ENCODE measurements around the gene DEFB125. TPM values are rescaled to one million over a fixed set of nuclear protein-coding genes. Genes with fewer than 3 reads are reported as not detected.
"Not testable (repeated sequence)": the region's sequence is repeated elsewhere in the genome, so short reads cannot be mapped to it uniquely, and the experiment has no call there.

The DEFB125 gene
- total RNA-seq, 4 donors from 2014 or later, result not detected

GRCh38 chr20:90651-91050 is 3.2 kb downstream of the DEFB125 start:
- DNase-seq, result no peak
- no peak overlapping the region for H3K27ac ChIP-seq
- TF ChIP-seq POLR2A (IDR thresholded peaks at IDR 0.05) (no peak), CTCF (IDR thresholded peaks at IDR 0.05) (no peak)

GRCh38 chr20:93641-94040 is 6.2 kb downstream of the DEFB125 start:
- H3K27ac ChIP-seq, result no peak overlapping the region
- peaks cover 0 to 2% (median 0%) of the 10 kb centered on the region in 4 donors for H3K9me3 ChIP-seq
- no peak for TF ChIP-seq POLR2A (IDR thresholded peaks at IDR 0.05)
- no peak for TF ChIP-seq CTCF (IDR thresholded peaks at IDR 0.05)
- H3K4me3 ChIP-seq, result no peak overlapping the region
- no peaks in the 10 kb centered on the region for H3K4me1 ChIP-seq
- no peaks in the 10 kb centered on the region for H3K36me3 ChIP-seq
- no peak for DNase-seq
- no peaks in the 10 kb centered on the region for H3K27me3 ChIP-seq

More at GRCh38 chr20:90651-91050, 3.2 kb downstream of the DEFB125 start:
- Histone ChIP-seq H3K9me3 (no peaks in the 10 kb centered on the region), H3K4me3 (no peak overlapping the region), H3K27me3 (no peaks in the 10 kb centered on the region), H3K4me1 (no peaks in the 10 kb centered on the region), H3K36me3 (no peaks in the 10 kb centered on the region)

DNA sequence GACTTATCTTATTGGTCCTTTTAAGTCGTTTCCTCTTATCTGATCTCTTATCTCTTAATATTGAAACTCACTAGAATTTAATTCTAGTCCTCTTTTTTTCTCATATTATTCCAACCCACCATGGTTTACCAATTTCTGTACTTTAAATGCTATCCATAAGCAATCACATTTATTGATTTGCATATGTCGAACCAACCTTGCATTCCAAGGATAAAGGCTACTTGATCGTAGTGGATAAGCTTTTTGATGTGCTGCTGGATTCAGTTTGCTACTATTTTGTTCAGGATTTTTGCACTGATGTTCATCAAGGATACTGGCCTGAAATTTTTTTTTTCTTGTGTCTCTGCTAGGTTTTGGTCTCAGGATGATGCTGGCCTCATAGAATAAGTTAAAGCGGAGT is 7.7 kb downstream of the DEFB125 start:
- TF ChIP-seq CTCF (IDR thresholded peaks at IDR 0.05), result no peak
- no peak for TF ChIP-seq POLR2A (IDR thresholded peaks at IDR 0.05)
- Histone ChIP-seq H3K4me1 (no peaks in the 10 kb centered on the region), H3K9me3 (peaks cover 0 to 2% (median 0%) of the 10 kb centered on the region in 4 donors), H3K27ac (no peak overlapping the region), H3K27me3 (no peaks in the 10 kb centered on the region), H3K4me3 (no peak overlapping the region), H3K36me3 (no peaks in the 10 kb centered on the region)
- no peak for DNase-seq

DNA sequence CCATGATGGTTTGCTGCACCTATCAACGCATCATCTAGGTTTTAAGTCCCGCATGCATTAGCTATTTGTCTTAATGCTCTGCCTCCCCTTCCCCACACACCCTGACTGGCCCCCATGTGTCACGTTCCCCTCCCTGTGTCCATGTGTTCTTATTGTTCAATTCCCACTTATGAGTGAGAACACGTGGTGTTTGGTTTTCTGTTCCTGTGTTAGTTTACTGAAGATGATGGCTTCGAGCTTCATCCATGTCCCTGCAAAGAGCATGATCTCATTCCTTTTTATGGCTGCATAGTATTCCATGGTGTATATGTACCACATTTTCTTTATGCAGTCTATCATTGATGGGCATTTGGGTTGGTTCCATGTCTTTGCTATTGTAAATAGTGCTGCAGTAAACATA is 10.2 kb downstream of the DEFB125 start:
- H3K4me3 ChIP-seq, H3K9me3 ChIP-seq, H3K4me1 ChIP-seq, H3K36me3 ChIP-seq, DNase-seq, H3K27me3 ChIP-seq, H3K27ac ChIP-seq: not testable (repeated sequence)

GRCh38 chr20:101975-102374 is 14.5 kb downstream of the DEFB125 start:
- no peak for TF ChIP-seq POLR2A (IDR thresholded peaks at IDR 0.05)
- no peak for TF ChIP-seq CTCF (IDR thresholded peaks at IDR 0.05)
- no peak overlapping the region for H3K27ac ChIP-seq
- H3K4me1 ChIP-seq, result no peaks in the 10 kb centered on the region
- H3K4me3 ChIP-seq, result no peak overlapping the region
- H3K36me3 ChIP-seq, result no peaks in the 10 kb centered on the region
- H3K27me3 ChIP-seq, result no peaks in the 10 kb centered on the region
- H3K9me3 ChIP-seq, result peaks cover 0 to 2% (median 0%) of the 10 kb centered on the region in 4 donors
- DNase-seq, result no peak

GRCh38 chr20:103456-103855 is 16.0 kb downstream of the DEFB125 start:
- Histone ChIP-seq H3K36me3 (no peaks in the 10 kb centered on the region), H3K27ac (no peak overlapping the region), H3K4me3 (no peak overlapping the region), H3K4me1 (no peaks in the 10 kb centered on the region), H3K27me3 (no peaks in the 10 kb centered on the region), H3K9me3 (no peaks in the 10 kb centered on the region)
- DNase-seq, result no peak
- TF ChIP-seq CTCF (IDR thresholded peaks at IDR 0.05), result no peak
- TF ChIP-seq POLR2A (IDR thresholded peaks at IDR 0.05), result no peak

Measured in Peyer's patch (tissue), 4 donors.